Tibial nerve (tissue), 4 donors: Measurements from ENCODE around the gene TVP23B. TPM values are rescaled to one million over a fixed set of nuclear protein-coding genes. Genes with fewer than 3 reads are reported as not detected.
"Not testable (repeated sequence)": the region's sequence is repeated elsewhere in the genome, so short reads cannot be mapped to it uniquely, and the experiment has no call there.

Experiments used
- DNase-seq, 2 donors: peaks; one replicate each; pipeline ENCODE4 v3.0.0-alpha.2; 2019; ENCODE audit warnings: low spot score in 2 of 2
- H3K27ac ChIP-seq, 4 donors: fragments of 200-600 bp; sonication (generic) in 3 of 4; one replicate each; pipeline ENCODE4 v1.5.1; 2017 to 2019; ENCODE audit warnings: mild to moderate bottlenecking in 1 of 4
- H3K27me3 ChIP-seq, 2 donors: fragments of 200-600 bp; sonication (generic) in 1 of 2; one replicate each; pipeline versions ENCODE4 v1.5.1 to v1.6.0; 2017 to 2019
- H3K36me3 ChIP-seq, 3 donors: fragments of 200-600 bp; sonication (generic); one replicate each; pipeline ENCODE4 v1.5.1; 2018 to 2019
- H3K4me1 ChIP-seq, 4 donors: fragments of 200-600 bp; sonication (generic) in 3 of 4; one replicate each; pipeline ENCODE4 v1.5.1; 2017 to 2019
- H3K4me3 ChIP-seq, 4 donors: fragments of 200-600 bp; sonication (generic) in 3 of 4; one replicate each; pipeline ENCODE4 v1.5.1; 2017 to 2019; ENCODE audit warnings: mild to moderate bottlenecking in 1 of 4, moderate library complexity in 1 of 4
- H3K9me3 ChIP-seq, 4 donors: fragments of 200-600 bp; sonication (generic) in 3 of 4; one replicate each; pipeline ENCODE4 v1.5.1; 2017 to 2019
- EP300 ChIP-seq, 2 donors: sonication (generic); formaldehyde crosslinking; IDR thresholded peaks; one replicate each; pipeline ENCODE4 v1.6.1; 2017; ENCODE audit warnings: antibody characterized with exemption in 2 of 2, mild to moderate bottlenecking in 1 of 2
- POLR2A ChIP-seq, 2 donors: fragments of 450-650 bp; IDR thresholded peaks; one replicate each; pipeline ENCODE4 v1.6.1; 2017; ENCODE audit warnings: antibody characterized with exemption in 2 of 2, mild to moderate bottlenecking in 2 of 2, moderate library complexity in 2 of 2
- WGBS, 2 donors: methylation state at CpG; one replicate each; pipeline ENCODE4 v1.1.5; 2018; 5-methylcytosine and 5-hydroxymethylcytosine counted together
- total RNA-seq, 4 donors: library from RNA; depleted of rRNA; stranded (reverse); fragments of >200 nt; gene quantifications; one replicate each; pipeline ENCODE4 v1.1.0, GENCODE V29; 2016

The TVP23B gene
- total RNA-seq, result 10 to 100 TPM; 15.0 to 23.8 (median 20.0) TPM

GRCh38 chr17:18780991-18781718 lies at the start of gene TVP23B:
TSS of gene TVP23B (plus strand) at chr17:18781183. CDS start at chr17:18781294, 111 bp downstream.
- not testable (repeated sequence) for H3K36me3 ChIP-seq, H3K9me3 ChIP-seq, H3K27me3 ChIP-seq
- DNase-seq, result peak; percentile 93
- H3K27ac ChIP-seq, result peak within 1 kb of the TSS; percentile 71 to 82 (median 80)
- TF ChIP-seq POLR2A (IDR thresholded peaks at IDR 0.05) (peak; percentile 63 to 79), EP300 (IDR thresholded peaks at IDR 0.05) (peak; percentile 23 to 83)
- peaks cover 0 to 22% (median 3%) of the 10 kb centered on the region in 4 donors for H3K4me1 ChIP-seq
- WGBS, 2 donors, result 0% methylated on average over 8 to 41 of the region's 56 CpGs
- peak within 1 kb of the TSS; percentile 53 to 64 (median 62) for H3K4me3 ChIP-seq

GRCh38 chr17:18732438-18732837 lies 48.5 kb upstream of the TVP23B start:
- not testable (repeated sequence) for H3K4me3 ChIP-seq, H3K27me3 ChIP-seq, H3K27ac ChIP-seq, DNase-seq, H3K9me3 ChIP-seq, H3K4me1 ChIP-seq, H3K36me3 ChIP-seq
- WGBS, 2 donors, result 25 to 56% methylated on average over 1 of the region's 1 CpG

- H3K36me3 ChIP-seq, H3K9me3 ChIP-seq, H3K4me3 ChIP-seq, H3K4me1 ChIP-seq, H3K27ac ChIP-seq, H3K27me3 ChIP-seq, DNase-seq: not testable (repeated sequence)
- WGBS, 2 donors, result 48 to 66% methylated on average over 4 of the region's 4 CpGs
Measured at GRCh38 chr17:18733350-18733749, 47.6 kb upstream of the TVP23B start.

GRCh38 chr17:18739616-18740391 lies 41.2 kb upstream of the TVP23B start:
- not testable (repeated sequence) for H3K36me3 ChIP-seq, H3K4me3 ChIP-seq, H3K4me1 ChIP-seq, H3K27me3 ChIP-seq, DNase-seq, H3K27ac ChIP-seq, H3K9me3 ChIP-seq
- 56 to 59% methylated on average over 7 of the region's 7 CpGs for WGBS, 2 donors

GRCh38 chr17:18741228-18741627 lies 39.8 kb upstream of the TVP23B start:
- not testable (repeated sequence) for H3K4me1 ChIP-seq, H3K27ac ChIP-seq, H3K4me3 ChIP-seq, H3K36me3 ChIP-seq, H3K27me3 ChIP-seq, DNase-seq, H3K9me3 ChIP-seq
- 80 to 92% methylated on average over 4 to 5 of the region's 6 CpGs for WGBS, 2 donors

- not testable (repeated sequence) for H3K9me3 ChIP-seq, H3K36me3 ChIP-seq, H3K27ac ChIP-seq, H3K4me1 ChIP-seq, DNase-seq, H3K4me3 ChIP-seq, H3K27me3 ChIP-seq
- 10 to 25% methylated on average over 3 to 9 of the region's 10 CpGs for WGBS, 2 donors
Measured at GRCh38 chr17:18743699-18744421, 37.1 kb upstream of the TVP23B start, which contains the start of gene FBXW10. TSS of gene FBXW10 (plus strand) at chr17:18744054. CDS start at chr17:18744245, 191 bp downstream.

- H3K36me3 ChIP-seq, H3K27ac ChIP-seq, H3K4me3 ChIP-seq, H3K9me3 ChIP-seq, H3K27me3 ChIP-seq, DNase-seq, H3K4me1 ChIP-seq: not testable (repeated sequence)
- WGBS, 2 donors, result 51 to 54% methylated on average over 4 of the region's 4 CpGs
Measured at GRCh38 chr17:18744726-18745125, 36.3 kb upstream of the TVP23B start.

- H3K4me1 ChIP-seq, H3K27ac ChIP-seq, DNase-seq, H3K36me3 ChIP-seq, H3K4me3 ChIP-seq, H3K9me3 ChIP-seq, H3K27me3 ChIP-seq: not testable (repeated sequence)
- 57 to 58% methylated on average over 3 of the region's 3 CpGs for WGBS, 2 donors
Measured at GRCh38 chr17:18746551-18746950, 34.4 kb upstream of the TVP23B start.

- H3K4me1 ChIP-seq, result not testable (repeated sequence)
- WGBS, 2 donors, result 29 to 31% methylated on average over 6 of the region's 6 CpGs
Measured at GRCh38 chr17:18747501-18747900, 33.5 kb upstream of the TVP23B start.

GRCh38 chr17:18750242-18750641 lies 30.7 kb upstream of the TVP23B start:
- not testable (repeated sequence) for H3K27ac ChIP-seq, H3K27me3 ChIP-seq, H3K4me1 ChIP-seq, H3K36me3 ChIP-seq, DNase-seq, H3K9me3 ChIP-seq, H3K4me3 ChIP-seq
- WGBS, 2 donors, result 88 to 100% methylated on average over 1 of the region's 1 CpG

More at GRCh38 chr17:18747501-18747900, 33.5 kb upstream of the TVP23B start:
- H3K27ac ChIP-seq, H3K36me3 ChIP-seq, H3K27me3 ChIP-seq, DNase-seq, H3K4me3 ChIP-seq, H3K9me3 ChIP-seq: not testable (repeated sequence)

- H3K27me3 ChIP-seq, H3K27ac ChIP-seq, DNase-seq, H3K36me3 ChIP-seq, H3K4me3 ChIP-seq, H3K4me1 ChIP-seq, H3K9me3 ChIP-seq: not testable (repeated sequence)
- 78 to 84% methylated on average over 5 of the region's 6 CpGs for WGBS, 2 donors
Measured at GRCh38 chr17:18753829-18754409, 27.1 kb upstream of the TVP23B start.

GRCh38 chr17:18755969-18756368 lies 25.0 kb upstream of the TVP23B start:
- not testable (repeated sequence) for H3K27me3 ChIP-seq, H3K4me3 ChIP-seq, H3K9me3 ChIP-seq, H3K36me3 ChIP-seq, H3K4me1 ChIP-seq, H3K27ac ChIP-seq, DNase-seq
- 63 to 68% methylated on average over 2 of the region's 4 CpGs for WGBS, 2 donors
